ENCODE results near the gene SHE. TPM values are rescaled to one million over a fixed set of nuclear protein-coding genes. Genes with fewer than 3 reads are reported as not detected.

Gene SHE
- total and polyA plus RNA-seq, 2 donors (not counting 3 experiments of a cell fraction or from before 2014, with no cell fraction given): 30.1 to 52.7 TPM

- Histone ChIP-seq H3K36me3 (ENCODE audit: control insufficient read depth in 2 of 2, extremely low read depth in 1 of 2, insufficient read depth in 2 of 2, low read length in 2 of 2) (no peaks in the 10 kb centered on the region), H3K9me1 (replicated peaks; ENCODE audit: control insufficient read depth, extremely low read depth, insufficient read depth, low read length) (no peaks in the 10 kb centered on the region), H3K27me3 (ENCODE audit: control insufficient read depth in 2 of 2, insufficient read depth in 2 of 2, low read length in 2 of 2) (no peaks in the 10 kb centered on the region), H3K4me2 (ENCODE audit: insufficient read depth, low read length) (no peak overlapping the region), H3K27ac (ENCODE audit: insufficient read depth, low read depth, low read length) (no peak overlapping the region), H3K79me2 (ENCODE audit: control insufficient read depth, insufficient read depth, low read length) (no peaks in the 10 kb centered on the region), H3K4me1 (ENCODE audit: control insufficient read depth, extremely low read depth, insufficient read depth, low read length) (no peaks in the 10 kb centered on the region), H3K9me3 (replicated peaks; ENCODE audit: control insufficient read depth, insufficient read depth, low read length) (no peaks in the 10 kb centered on the region), H4K20me1 (replicated peaks; ENCODE audit: control insufficient read depth, extremely low read depth, insufficient read depth, low read length) (no peaks in the 10 kb centered on the region), H3K9ac (replicated peaks; ENCODE audit: extremely low read depth, insufficient read depth, low read length) (no peak overlapping the region), H3K4me3 (replicated peaks in 1 of 3; ENCODE audit: insufficient read depth in 1 of 3, low read depth in 1 of 3, low read length in 3 of 3) (no peak overlapping the region), H2AFZ (ENCODE audit: low read depth, low read length) (no peak overlapping the region)
- dilution Hi-C loops (cut with MboI; ENCODE audit: extremely low pct_ligation_motif_present, low sequenced_read_pairs) (no loop called here), intact Hi-C loops (cut with micrococcal nuclease) (no loop called here)
- no TSS peak for BruUV-seq (replicated peaks)
- ChIA-PET CTCF (interaction anchor here (1.0 to 1.5 kb wide), 6 partner anchors 15 to 113 kb away, joined by 3 to 5 read pairs (median 3); no protein-coding TSS in a partner anchor), POLR2A (no interaction called here)
- no peak for DNase-seq (ENCODE audit: low read depth, low spot score)
- FAIRE-seq: no peak
- no peak for TF ChIP-seq MAX (IDR thresholded peaks at IDR 0.05; ENCODE audit: insufficient read depth, insufficient read length)
- no peak for TF ChIP-seq POLR2AphosphoS5 (IDR thresholded peaks at IDR 0.05; ENCODE audit: insufficient read depth, low read depth, low read length)
- no peak for TF ChIP-seq CTCF (IDR thresholded peaks at IDR 0.05; ENCODE audit: extremely low read depth in 1 of 2, insufficient read depth in 1 of 2, low read depth in 1 of 2, low read length in 2 of 2)
- TF ChIP-seq MYC (IDR thresholded peaks at IDR 0.05; ENCODE audit: low read depth, low read length): no peak
- TF ChIP-seq FOS (IDR thresholded peaks at IDR 0.05; ENCODE audit: borderline replicate concordance, insufficient read depth, low read length): no peak
- TF ChIP-seq JUN (IDR thresholded peaks at IDR 0.05; ENCODE audit: borderline replicate concordance, insufficient read depth, insufficient read length, low read depth): no peak
- TF ChIP-seq POLR2A (IDR thresholded peaks at IDR 0.05; ENCODE audit: low read depth, low read length): no peak
- no peak for TF ChIP-seq EZH2 (IDR thresholded peaks at IDR 0.05; ENCODE audit: borderline replicate concordance, low read depth, low read length, severe bottlenecking)
- TF ChIP-seq GATA2 (IDR thresholded peaks at IDR 0.05; ENCODE audit: insufficient read depth, insufficient read length, low read depth, low read length): no peak
These were observed 53.8 kb downstream of the SHE start for GRCh38 chr1:154448331-154448811.
